Vagina (tissue), 2 donors: Measurements from ENCODE around the gene RTBDN.

ENCODE experiments used
- POLR2A ChIP-seq, 2 donors: fragments of 450-650 bp; IDR thresholded peaks; one replicate each; pipeline ENCODE4 v1.6.1; 2017; ENCODE audit warnings: antibody characterized with exemption in 2 of 2, mild to moderate bottlenecking in 2 of 2, moderate library complexity in 2 of 2
- POLR2AphosphoS5 ChIP-seq, 2 donors: sonication (generic); formaldehyde crosslinking; IDR thresholded peaks; one replicate each; pipeline ENCODE4 v1.9.0; 2017; ENCODE audit warnings: antibody characterized with exemption in 2 of 2, mild to moderate bottlenecking in 2 of 2, low read depth in 1 of 2; ENCODE audit not compliant: insufficient read depth in 1 of 2
- TF ChIP-seq, protein P1 (sequence below), 3 experiments: fragments of 450-650 bp in 2 of 3; fragments of 200-600 bp in 1 of 3; sonication (generic) in 1 of 3; IDR thresholded peaks; one replicate each; pipeline ENCODE4 v1.5.1; 2017 to 2019; ENCODE audit warnings: antibody characterized with exemption in 3 of 3, mild to moderate bottlenecking in 2 of 3, moderate library complexity in 2 of 3

GRCh38 chr19:12777217-12778016 is 57.0 kb downstream of the RTBDN start:
- TF ChIP-seq, protein P1, sequence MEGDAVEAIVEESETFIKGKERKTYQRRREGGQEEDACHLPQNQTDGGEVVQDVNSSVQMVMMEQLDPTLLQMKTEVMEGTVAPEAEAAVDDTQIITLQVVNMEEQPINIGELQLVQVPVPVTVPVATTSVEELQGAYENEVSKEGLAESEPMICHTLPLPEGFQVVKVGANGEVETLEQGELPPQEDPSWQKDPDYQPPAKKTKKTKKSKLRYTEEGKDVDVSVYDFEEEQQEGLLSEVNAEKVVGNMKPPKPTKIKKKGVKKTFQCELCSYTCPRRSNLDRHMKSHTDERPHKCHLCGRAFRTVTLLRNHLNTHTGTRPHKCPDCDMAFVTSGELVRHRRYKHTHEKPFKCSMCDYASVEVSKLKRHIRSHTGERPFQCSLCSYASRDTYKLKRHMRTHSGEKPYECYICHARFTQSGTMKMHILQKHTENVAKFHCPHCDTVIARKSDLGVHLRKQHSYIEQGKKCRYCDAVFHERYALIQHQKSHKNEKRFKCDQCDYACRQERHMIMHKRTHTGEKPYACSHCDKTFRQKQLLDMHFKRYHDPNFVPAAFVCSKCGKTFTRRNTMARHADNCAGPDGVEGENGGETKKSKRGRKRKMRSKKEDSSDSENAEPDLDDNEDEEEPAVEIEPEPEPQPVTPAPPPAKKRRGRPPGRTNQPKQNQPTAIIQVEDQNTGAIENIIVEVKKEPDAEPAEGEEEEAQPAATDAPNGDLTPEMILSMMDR (IDR thresholded peaks at IDR 0.05) = peak; percentile 81 to 98 (median 96)
- TF ChIP-seq POLR2A (IDR thresholded peaks at IDR 0.05) (no peak), POLR2AphosphoS5 (IDR thresholded peaks at IDR 0.05; ENCODE audit: insufficient read depth in 1 of 2, low read depth in 1 of 2) (peak; percentile 53 to 76)
